Body of pancreas (tissue), 4 donors: ENCODE results near the gene POFUT1.

ENCODE experiments used
- POLR2A ChIP-seq, 3 donors: fragments of 450-650 bp; IDR thresholded peaks; one replicate each; pipeline ENCODE4 v1.6.1; 2016; ENCODE audit warnings: antibody characterized with exemption in 3 of 3, mild to moderate bottlenecking in 2 of 3
- TF ChIP-seq, protein P1 (sequence below), 7 experiments: fragments of 450-650 bp in 4 of 7; fragments of 200-600 bp in 3 of 7; sonication (generic) in 3 of 7; IDR thresholded peaks; one replicate each; pipeline ENCODE4 v1.5.1; 2016 to 2019; ENCODE audit warnings: antibody characterized with exemption in 7 of 7

- TF ChIP-seq, protein P1, sequence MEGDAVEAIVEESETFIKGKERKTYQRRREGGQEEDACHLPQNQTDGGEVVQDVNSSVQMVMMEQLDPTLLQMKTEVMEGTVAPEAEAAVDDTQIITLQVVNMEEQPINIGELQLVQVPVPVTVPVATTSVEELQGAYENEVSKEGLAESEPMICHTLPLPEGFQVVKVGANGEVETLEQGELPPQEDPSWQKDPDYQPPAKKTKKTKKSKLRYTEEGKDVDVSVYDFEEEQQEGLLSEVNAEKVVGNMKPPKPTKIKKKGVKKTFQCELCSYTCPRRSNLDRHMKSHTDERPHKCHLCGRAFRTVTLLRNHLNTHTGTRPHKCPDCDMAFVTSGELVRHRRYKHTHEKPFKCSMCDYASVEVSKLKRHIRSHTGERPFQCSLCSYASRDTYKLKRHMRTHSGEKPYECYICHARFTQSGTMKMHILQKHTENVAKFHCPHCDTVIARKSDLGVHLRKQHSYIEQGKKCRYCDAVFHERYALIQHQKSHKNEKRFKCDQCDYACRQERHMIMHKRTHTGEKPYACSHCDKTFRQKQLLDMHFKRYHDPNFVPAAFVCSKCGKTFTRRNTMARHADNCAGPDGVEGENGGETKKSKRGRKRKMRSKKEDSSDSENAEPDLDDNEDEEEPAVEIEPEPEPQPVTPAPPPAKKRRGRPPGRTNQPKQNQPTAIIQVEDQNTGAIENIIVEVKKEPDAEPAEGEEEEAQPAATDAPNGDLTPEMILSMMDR (IDR thresholded peaks at IDR 0.05), result no peak
- no peak for TF ChIP-seq POLR2A (IDR thresholded peaks at IDR 0.05)
Measured at GRCh38 chr20:32263398-32263954, 55.8 kb downstream of the POFUT1 start.
